Mucosa of rectum (tissue), 2 donors: ENCODE results near the gene FKBP1A.

Source experiments
- H3K27ac ChIP-seq, 2 donors: one replicate each; pipeline ENCODE4 v1.7.0; 2013; ENCODE audit warnings: inconsistent platforms in 2 of 2, low read depth in 2 of 2, low read length in 2 of 2
- H3K27me3 ChIP-seq, 2 donors: one replicate each; pipeline ENCODE4 v1.7.0; 2013; ENCODE audit warnings: low read length in 2 of 2; ENCODE audit not compliant: control insufficient read depth in 2 of 2, insufficient read depth in 2 of 2
- H3K36me3 ChIP-seq, 2 donors: one replicate each; pipeline ENCODE4 v1.7.0; 2013; ENCODE audit warnings: low read length in 2 of 2; ENCODE audit not compliant: control insufficient read depth in 2 of 2, insufficient read depth in 2 of 2
- H3K4me1 ChIP-seq, 2 donors: one replicate each; pipeline ENCODE4 v1.7.0; 2013; ENCODE audit warnings: low read length in 2 of 2, mild to moderate bottlenecking in 1 of 2; ENCODE audit not compliant: control insufficient read depth in 2 of 2, insufficient read depth in 2 of 2
- H3K4me3 ChIP-seq, 2 donors: one replicate each; pipeline ENCODE4 v1.7.0; 2013; ENCODE audit warnings: low read length in 2 of 2
- H3K9ac ChIP-seq, 2 donors: one replicate each; pipeline ENCODE4 v1.7.0; 2013; ENCODE audit warnings: low read length in 2 of 2, low read depth in 1 of 2, mild to moderate bottlenecking in 1 of 2
- H3K9me3 ChIP-seq, 2 donors: one replicate each; pipeline ENCODE4 v1.7.0; 2013; ENCODE audit warnings: low read length in 2 of 2; ENCODE audit not compliant: control insufficient read depth in 2 of 2
- donor health status: healthy.
- donor health status: Normal muscosa, but diverticular disease.

Gene FKBP1A

DNA sequence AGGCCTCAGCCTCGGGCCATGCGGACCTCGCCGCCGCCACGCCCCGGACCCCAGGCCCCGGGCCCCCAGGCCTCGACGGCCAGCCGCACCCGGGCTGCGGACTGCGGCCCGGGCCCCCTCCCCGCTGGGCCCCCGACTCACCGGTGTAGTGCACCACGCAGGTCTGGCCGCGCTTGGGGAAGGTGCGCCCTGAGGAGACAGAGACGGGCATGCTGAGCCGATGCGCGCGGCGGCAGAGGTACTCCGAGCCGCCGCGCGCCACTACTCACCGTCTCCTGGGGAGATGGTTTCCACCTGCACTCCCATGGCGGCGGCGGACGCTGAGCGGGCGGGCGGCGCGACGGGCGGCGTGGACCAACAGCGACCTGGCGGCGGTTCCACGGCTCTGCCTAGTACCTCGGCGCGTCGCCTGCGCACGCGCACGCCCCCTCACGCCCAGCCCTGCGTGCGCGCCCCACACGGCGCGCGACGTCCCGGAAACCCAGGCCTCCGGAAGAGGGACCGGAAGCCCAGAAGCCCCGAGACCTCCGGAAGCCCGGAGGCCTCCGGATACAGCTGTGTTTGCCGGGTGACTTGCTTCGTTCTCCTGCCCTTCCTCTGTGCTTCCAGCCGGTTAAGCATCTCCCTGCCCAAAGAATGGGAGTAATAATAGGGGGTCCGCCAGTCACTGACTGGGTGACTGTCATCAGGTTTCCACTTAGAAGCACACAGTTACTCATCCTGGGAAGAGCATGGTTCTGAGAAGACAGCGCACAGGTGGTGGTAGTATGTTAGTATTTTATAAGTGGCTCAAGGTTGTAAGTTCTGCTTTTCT is at the start of gene FKBP1A:
Gene FKBP1A, minus strand, starts transcription at position 362 of the 814 bp plus-strand sequence. Its CDS starts 56 bp downstream, at position 306.
- H3K27ac ChIP-seq = peak within 1 kb of the TSS; percentile 73 to 86
- no peaks in the 10 kb centered on the region for H3K9me3 ChIP-seq
- peak within 1 kb of the TSS; percentile 70 to 78 for H3K9ac ChIP-seq
- peaks cover 36 to 51% of the 10 kb centered on the region in 2 donors for H3K4me1 ChIP-seq
- peak within 1 kb of the TSS; percentile 79 to 92 for H3K4me3 ChIP-seq
- H3K27me3 ChIP-seq = peaks cover under 1 to 3% of the 10 kb centered on the region in 2 donors
- H3K36me3 ChIP-seq = peaks cover 3 to 7% of the 10 kb centered on the region in 2 donors

DNA sequence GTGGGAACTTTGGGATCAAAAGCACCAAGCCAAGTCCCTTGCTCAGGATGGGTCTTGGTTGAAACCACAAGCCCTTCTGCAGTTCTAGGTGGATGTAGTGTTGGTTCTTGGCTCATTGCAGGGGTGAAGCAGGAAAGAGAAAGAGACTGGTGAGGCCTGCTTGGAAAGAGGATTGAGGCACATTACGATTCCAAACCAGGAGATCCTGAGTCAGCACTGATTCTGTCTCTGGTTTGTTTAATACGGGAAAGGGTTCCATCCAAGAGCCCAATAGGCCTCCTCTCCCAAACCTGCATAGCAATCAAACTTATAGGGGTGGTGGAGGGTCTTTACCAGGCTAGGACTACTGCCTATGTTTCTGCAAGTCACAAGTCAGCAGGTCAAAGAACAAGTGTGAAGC is 49.5 kb upstream of the FKBP1A start:
- Histone ChIP-seq H3K4me1 (peaks cover 3 to 5% of the 10 kb centered on the region in 2 donors), H3K36me3 (peaks cover 57% of the 10 kb centered on the region in 2 donors), H3K9ac (no peak overlapping the region), H3K9me3 (no peaks in the 10 kb centered on the region), H3K4me3 (no peak overlapping the region), H3K27ac (no peak overlapping the region), H3K27me3 (no peaks in the 10 kb centered on the region)

DNA sequence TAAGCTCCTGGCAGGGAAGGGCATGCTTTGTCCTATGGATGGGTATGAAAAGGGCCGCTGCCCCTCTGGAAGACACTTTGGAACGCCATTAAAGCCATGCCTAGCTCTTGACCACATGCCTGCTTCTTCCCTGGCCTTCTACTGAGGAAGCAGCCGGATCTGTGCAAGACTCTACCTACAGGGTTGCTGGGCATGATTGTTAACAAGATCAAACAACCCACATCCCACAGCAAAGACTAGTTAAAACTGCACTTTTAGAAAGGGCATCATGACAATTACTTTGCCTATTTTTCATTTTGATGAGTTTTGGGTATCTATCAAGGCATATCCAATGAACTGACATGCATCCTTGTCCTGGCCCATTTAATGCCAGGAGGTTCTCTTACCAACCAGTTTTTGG is 48.3 kb upstream of the FKBP1A start:
- H3K4me1 ChIP-seq = peaks cover 3 to 5% of the 10 kb centered on the region in 2 donors
- H3K4me3 ChIP-seq = no peak overlapping the region
- H3K9me3 ChIP-seq = no peaks in the 10 kb centered on the region
- no peak overlapping the region for H3K9ac ChIP-seq
- no peaks in the 10 kb centered on the region for H3K27me3 ChIP-seq
- H3K36me3 ChIP-seq = peaks cover 46% of the 10 kb centered on the region in 2 donors
- no peak overlapping the region for H3K27ac ChIP-seq

DNA sequence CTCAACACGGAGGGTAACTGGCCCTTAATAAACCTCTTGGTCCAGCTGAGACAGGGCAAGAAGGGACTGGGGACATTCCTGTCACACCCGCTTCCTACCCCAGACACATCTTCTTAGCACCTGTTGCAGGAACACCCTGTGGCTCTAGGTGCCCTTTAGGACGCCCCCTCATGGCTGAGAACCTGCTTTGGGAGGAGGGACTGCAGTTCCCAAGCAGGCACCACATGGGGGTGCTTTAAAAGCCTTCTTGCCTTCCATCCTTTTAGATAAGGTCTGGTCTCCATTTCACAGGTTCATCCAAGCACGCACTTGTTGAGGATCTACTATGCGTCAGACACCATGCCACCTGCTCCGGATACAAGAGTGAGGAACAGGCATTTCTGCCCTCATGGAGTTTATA is 47.2 kb upstream of the FKBP1A start:
- peaks cover 35% of the 10 kb centered on the region in 2 donors for H3K36me3 ChIP-seq
- H3K4me1 ChIP-seq = peaks cover 3 to 5% of the 10 kb centered on the region in 2 donors
- H3K27me3 ChIP-seq = no peaks in the 10 kb centered on the region
- H3K9me3 ChIP-seq = no peaks in the 10 kb centered on the region
- no peak overlapping the region for H3K9ac ChIP-seq
- no peak overlapping the region for H3K4me3 ChIP-seq
- H3K27ac ChIP-seq = no peak overlapping the region

DNA sequence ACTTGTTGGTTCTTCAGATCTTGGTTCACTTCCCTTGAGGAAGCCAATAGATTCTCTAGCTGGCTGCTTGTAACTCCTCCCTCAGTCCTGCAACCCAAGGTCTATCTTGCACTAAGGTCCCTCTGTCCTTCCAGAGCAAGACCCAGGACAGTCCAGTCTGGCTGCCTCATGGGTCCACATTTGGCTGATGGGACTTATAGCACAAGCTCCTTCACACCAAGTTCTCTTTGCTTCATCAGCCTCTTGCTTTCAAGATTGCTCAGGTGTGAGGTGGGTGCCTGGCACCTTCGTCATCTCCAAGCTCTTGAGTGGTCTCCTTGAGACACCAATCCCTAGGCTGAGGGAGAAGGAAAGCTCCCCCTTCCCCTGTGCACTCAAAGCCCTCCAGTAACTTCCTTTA is 45.5 kb upstream of the FKBP1A start:
- H3K27ac ChIP-seq = no peak overlapping the region
- H3K9me3 ChIP-seq = no peaks in the 10 kb centered on the region
- peaks cover 18% of the 10 kb centered on the region in 2 donors for H3K36me3 ChIP-seq

DNA sequence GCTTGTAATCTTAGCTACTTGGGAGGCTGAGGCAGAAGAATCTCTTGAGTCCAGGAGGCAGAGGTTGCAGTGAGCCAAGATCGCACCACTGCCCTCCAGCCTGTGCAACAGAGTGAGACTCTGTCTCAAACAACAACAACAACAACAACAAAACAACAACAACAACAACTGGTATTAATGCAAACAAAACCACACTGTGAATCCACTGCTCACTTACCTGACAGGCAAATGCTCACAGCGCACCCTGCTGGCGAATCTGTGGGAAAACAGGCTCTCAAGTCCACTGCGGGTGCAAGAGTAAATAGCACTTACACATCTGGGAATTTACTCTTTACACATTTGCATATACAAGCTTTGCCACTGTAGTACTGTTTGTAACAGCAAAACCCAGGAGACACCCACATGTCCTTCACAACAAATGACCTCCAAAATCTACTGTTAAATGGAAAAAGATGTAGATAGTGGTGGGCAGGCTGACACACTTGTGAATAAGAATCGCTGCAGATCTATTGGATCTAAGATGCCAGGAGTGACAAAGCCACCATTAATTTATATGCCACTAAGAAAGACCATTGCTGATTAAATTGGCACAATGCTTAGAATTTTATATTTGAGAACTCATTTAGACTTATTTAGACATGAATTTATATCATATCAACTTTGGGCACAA is 44.5 kb upstream of the FKBP1A start:
- Histone ChIP-seq H3K9me3 (no peaks in the 10 kb centered on the region), H3K4me3 (no peak overlapping the region), H3K4me1 (peaks cover 7 to 8% of the 10 kb centered on the region in 2 donors), H3K36me3 (peaks cover 8 to 10% of the 10 kb centered on the region in 2 donors), H3K27me3 (no peaks in the 10 kb centered on the region), H3K9ac (no peak overlapping the region), H3K27ac (no peak overlapping the region)

More for the DNA sequence above, 45.5 kb upstream of the FKBP1A start:
- H3K4me3 ChIP-seq = no peak overlapping the region
- no peaks in the 10 kb centered on the region for H3K27me3 ChIP-seq
- H3K4me1 ChIP-seq = peaks cover 7 to 8% of the 10 kb centered on the region in 2 donors
- no peak overlapping the region for H3K9ac ChIP-seq

DNA sequence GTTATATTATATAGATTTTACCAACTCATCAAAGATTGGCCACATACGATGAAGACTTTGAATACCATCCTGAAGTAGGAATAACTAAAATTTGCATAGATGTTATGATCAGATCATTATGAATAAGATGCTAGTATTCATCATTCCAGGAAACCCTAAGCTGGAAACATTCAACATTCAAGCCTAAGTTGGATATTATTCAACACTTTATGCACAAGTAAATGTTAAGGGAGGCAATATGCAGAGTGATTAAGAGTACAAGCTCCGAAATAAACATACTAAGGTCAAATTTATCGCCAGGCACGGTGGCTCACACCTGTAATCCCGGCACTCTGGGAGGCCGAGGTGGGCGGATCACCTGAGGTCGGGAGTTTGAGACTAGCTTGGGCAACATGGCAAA is 43.4 kb upstream of the FKBP1A start:
- H3K27ac ChIP-seq = no peak overlapping the region
- H3K4me1 ChIP-seq = peaks cover 7 to 9% of the 10 kb centered on the region in 2 donors
- no peak overlapping the region for H3K4me3 ChIP-seq
- no peaks in the 10 kb centered on the region for H3K9me3 ChIP-seq
- no peak overlapping the region for H3K9ac ChIP-seq
- no peaks in the 10 kb centered on the region for H3K36me3 ChIP-seq
- no peaks in the 10 kb centered on the region for H3K27me3 ChIP-seq

DNA sequence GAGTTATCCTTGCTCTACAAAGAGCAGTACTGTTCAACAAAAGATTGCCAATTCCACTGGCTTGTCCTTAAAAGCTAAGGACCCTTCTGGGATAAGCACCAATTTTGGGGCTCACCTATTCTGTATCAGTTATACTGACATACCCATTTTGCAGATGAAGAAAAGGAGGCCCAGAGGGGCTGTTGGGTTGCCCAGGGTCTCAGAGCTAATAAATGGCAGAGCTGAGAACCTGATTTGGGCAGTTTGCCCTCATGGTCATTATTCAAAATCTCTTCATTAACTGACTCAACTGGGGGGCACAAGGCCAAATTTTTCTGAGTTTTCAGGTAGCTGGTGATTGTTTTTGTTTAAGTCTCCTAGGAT is 42.5 kb upstream of the FKBP1A start:
- peaks cover 4 to 10% of the 10 kb centered on the region in 2 donors for H3K4me1 ChIP-seq
- H3K27me3 ChIP-seq = no peaks in the 10 kb centered on the region
- no peaks in the 10 kb centered on the region for H3K36me3 ChIP-seq
- no peak overlapping the region for H3K27ac ChIP-seq
- no peak overlapping the region for H3K9ac ChIP-seq
- H3K9me3 ChIP-seq = no peaks in the 10 kb centered on the region
- no peak overlapping the region for H3K4me3 ChIP-seq

DNA sequence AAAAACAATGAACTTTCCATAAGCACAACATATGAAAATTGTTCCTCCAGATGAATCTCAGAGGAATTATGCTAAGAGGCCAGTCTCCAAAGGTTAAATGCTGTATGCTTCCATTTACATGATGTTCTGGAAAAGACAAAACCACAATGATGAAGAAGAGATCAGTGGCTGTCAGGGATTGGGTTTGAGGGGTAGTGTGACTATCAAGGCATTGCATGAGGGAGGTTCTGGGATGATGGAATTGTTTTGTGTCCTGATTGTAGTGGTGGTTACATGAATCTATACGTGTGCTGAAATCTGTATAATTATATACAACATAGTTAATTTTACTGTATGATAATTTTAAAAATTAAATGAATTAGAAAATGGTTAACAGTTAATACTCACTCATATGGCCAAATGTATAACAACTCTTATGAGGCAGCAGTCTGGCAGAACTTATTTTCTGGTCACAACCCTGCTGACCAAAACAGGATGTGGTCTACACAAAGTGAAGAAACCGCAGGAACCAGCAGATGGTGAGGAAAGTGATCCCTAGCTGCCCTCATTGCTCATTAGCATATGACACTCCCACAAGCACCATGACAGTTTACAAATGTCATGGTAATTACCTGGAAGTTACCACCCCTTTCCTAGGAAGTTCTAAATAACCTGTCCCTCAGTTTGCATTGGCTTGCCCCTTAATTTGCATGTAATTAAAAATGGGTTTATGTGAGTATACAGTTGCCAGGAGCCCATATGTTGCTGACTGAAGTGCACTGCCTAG is 41.9 kb upstream of the FKBP1A start:
- Histone ChIP-seq H3K4me1 (peaks cover 4 to 9% of the 10 kb centered on the region in 2 donors), H3K4me3 (no peak overlapping the region), H3K27ac (no peak overlapping the region), H3K9me3 (no peaks in the 10 kb centered on the region), H3K27me3 (no peaks in the 10 kb centered on the region), H3K9ac (no peak overlapping the region), H3K36me3 (no peaks in the 10 kb centered on the region)

DNA sequence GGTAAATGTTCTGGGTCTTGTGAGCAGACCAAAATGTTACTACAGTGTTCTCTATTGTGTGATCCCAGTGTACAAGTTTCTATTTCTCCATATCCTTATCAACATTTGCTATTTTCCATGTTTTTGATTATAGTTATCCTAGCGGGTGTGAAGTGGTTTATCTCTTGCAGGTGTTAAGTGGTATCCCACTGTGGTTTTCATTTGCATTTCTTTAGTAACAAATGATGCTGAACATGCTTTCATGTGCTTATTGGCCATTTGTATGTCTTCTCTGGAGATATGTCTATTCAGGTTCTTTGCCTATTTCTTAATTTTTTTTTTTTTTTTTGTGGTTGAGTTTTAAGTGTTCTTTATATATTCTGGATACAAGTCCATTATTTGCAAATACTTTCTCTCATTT is 38.3 kb upstream of the FKBP1A start:
- Histone ChIP-seq H3K4me3 (no peak overlapping the region), H3K27ac (no peak overlapping the region), H3K36me3 (no peaks in the 10 kb centered on the region), H3K9me3 (no peaks in the 10 kb centered on the region), H3K9ac (no peak overlapping the region), H3K4me1 (peaks cover 4 to 25% of the 10 kb centered on the region in 2 donors), H3K27me3 (no peaks in the 10 kb centered on the region)
